WTC11 (cell line): Measurements from ENCODE around the gene CAPN15. TPM values are rescaled to one million over a fixed set of nuclear protein-coding genes. Genes with fewer than 3 reads are reported as not detected.
A peak's percentile ranks its signal among the peaks of the same experiment; 100 is the strongest.
"Not testable (repeated sequence)": the region's sequence is repeated elsewhere in the genome, so short reads cannot be mapped to it uniquely, and the experiment has no call there.

Experiments used
- ATAC-seq: fragments of 200-7000 bp; cut with Tn5 transposase; 2 replicates; pipeline ENCODE4 v1.10.0; 2021; ENCODE audit warnings: mild to moderate bottlenecking, moderate library complexity
- CTCF ChIA-PET: fragments of 300-600 bp; sonication (Branson Sonifier 250); formaldehyde crosslinking; loops from one replicate; lab custom pipeline; 2021; ENCODE audit warnings: antibody characterized with exemption; lab: Charles Lee
- POLR2A ChIA-PET: fragments of 350-600 bp; sonication (Branson Sonifier 250); formaldehyde crosslinking; loops from one replicate; lab custom pipeline; 2021; ENCODE audit warnings: antibody characterized with exemption; lab: Charles Lee
- DNase-seq: peaks from one replicate; pipeline ENCODE4 v3.0.0; 2021; ENCODE audit warnings: low spot score
- H3K27ac Mint-ChIP-seq: 2 replicates; pipeline ENCODE4 v1.8.0; 2021; ENCODE audit warnings: mixed read lengths
- H3K27me3 Mint-ChIP-seq: 2 replicates; pipeline ENCODE4 v1.8.0; 2021; ENCODE audit warnings: low read depth, mild to moderate bottlenecking, moderate library complexity, mixed read lengths
- H3K36me3 Mint-ChIP-seq: 2 replicates; pipeline ENCODE4 v1.8.0; 2021; ENCODE audit warnings: mixed read lengths
- H3K4me1 Mint-ChIP-seq: 2 replicates; pipeline ENCODE4 v1.8.0; 2022; ENCODE audit warnings: mixed read lengths
- H3K4me3 Mint-ChIP-seq: 2 replicates; pipeline ENCODE4 v1.8.0; 2021; ENCODE audit warnings: mild to moderate bottlenecking, moderate library complexity, mixed read lengths
- H3K9me3 Mint-ChIP-seq: 2 replicates; pipeline ENCODE4 v1.8.0; 2021; ENCODE audit warnings: mixed read lengths
- ATF1 ChIP-seq: sonication (generic); formaldehyde crosslinking; IDR thresholded peaks from 2 replicates; pipeline ENCODE4 v1.8.1; 2023; ENCODE audit warnings: mild to moderate bottlenecking, moderate library complexity, missing genetic modification reagents
- ATF3 ChIP-seq: sonication (generic); formaldehyde crosslinking; conservative IDR thresholded peaks from 2 replicates; pipeline ENCODE4 v1.8.1; 2022; ENCODE audit warnings: mild to moderate bottlenecking, missing genetic modification reagents
- CBFB ChIP-seq: sonication (generic); formaldehyde crosslinking; IDR thresholded peaks from 2 replicates; pipeline ENCODE4 v1.8.1; 2022; ENCODE audit warnings: mild to moderate bottlenecking, low read depth, missing genetic modification reagents
- EMX1 ChIP-seq: fragments of 250-450 bp; sonication (Bioruptor Pico); IDR thresholded peaks from 2 replicates; pipeline ENCODE4 v1.8.0; 2021; ENCODE audit warnings: mild to moderate bottlenecking
- FOXK1 ChIP-seq: sonication (generic); formaldehyde crosslinking; IDR thresholded peaks from 2 replicates; pipeline ENCODE4 v1.8.0; 2022; ENCODE audit warnings: mild to moderate bottlenecking, moderate library complexity, missing genetic modification reagents
- FOXP4 ChIP-seq: sonication (generic); formaldehyde crosslinking; IDR thresholded peaks from 2 replicates; pipeline ENCODE4 v1.8.0; 2022; ENCODE audit warnings: mild to moderate bottlenecking, missing genetic modification reagents
- GRHL2 ChIP-seq: fragments of 250-450 bp; sonication (Bioruptor Pico); IDR thresholded peaks from 2 replicates; pipeline ENCODE4 v1.8.0; 2022; ENCODE audit warnings: mild to moderate bottlenecking, moderate library complexity; ENCODE audit not compliant: insufficient replicate concordance, severe bottlenecking
- KAT7 ChIP-seq: sonication (generic); formaldehyde crosslinking; IDR thresholded peaks from 2 replicates; pipeline ENCODE4 v1.8.1; 2023; ENCODE audit warnings: missing genetic modification reagents, mild to moderate bottlenecking, borderline replicate concordance
- MXD4 ChIP-seq: fragments of 250-450 bp; sonication (Bioruptor Pico); IDR thresholded peaks from 2 replicates; pipeline ENCODE4 v1.8.0; 2021; ENCODE audit warnings: mild to moderate bottlenecking, moderate library complexity, borderline replicate concordance
- NFE2L1 ChIP-seq: sonication (generic); formaldehyde crosslinking; IDR thresholded peaks from 2 replicates; pipeline ENCODE4 v1.8.1; 2023; ENCODE audit warnings: missing genetic modification reagents
- TP53 ChIP-seq: sonication (generic); formaldehyde crosslinking; IDR thresholded peaks from 2 replicates; pipeline ENCODE4 v1.8.1; 2023; ENCODE audit warnings: mild to moderate bottlenecking, missing genetic modification reagents
- USF2 ChIP-seq: sonication (generic); formaldehyde crosslinking; IDR thresholded peaks from 2 replicates; pipeline ENCODE4 v1.8.1; 2023; ENCODE audit warnings: mild to moderate bottlenecking, missing genetic modification reagents, moderate library complexity
- ZNF121 ChIP-seq: sonication (generic); formaldehyde crosslinking; IDR thresholded peaks from 2 replicates; pipeline ENCODE4 v1.8.0; 2023; ENCODE audit warnings: missing genetic modification reagents
- ZNF138 ChIP-seq: sonication (generic); formaldehyde crosslinking; conservative IDR thresholded peaks from 2 replicates; pipeline ENCODE4 v1.8.1; 2022; ENCODE audit warnings: mild to moderate bottlenecking, moderate library complexity, missing genetic modification reagents
- ZNF532 ChIP-seq: fragments of 250-450 bp; sonication (Bioruptor Pico); IDR thresholded peaks from 2 replicates; pipeline ENCODE4 v1.9.0; 2021; ENCODE audit warnings: mild to moderate bottlenecking, borderline replicate concordance
- total RNA-seq: library from RNA; stranded (reverse); gene quantifications from 3 replicates; pipeline ENCODE4 v1.2.3, GENCODE V29; 2021
- TF ChIP-seq, protein P1 (sequence below): fragments of 200-600 bp; IDR thresholded peaks from 2 replicates; pipeline ENCODE4 v1.8.0; 2022; ENCODE audit warnings: antibody characterized with exemption
- TF ChIP-seq, protein P2 (sequence below): sonication (generic); formaldehyde crosslinking; IDR thresholded peaks from 2 replicates; pipeline ENCODE4 v1.8.1; 2022; ENCODE audit warnings: low read depth, missing genetic modification reagents, borderline replicate concordance

Gene CAPN15
- total RNA-seq, 1 experiment from 2014 or later, result 110 TPM

- TF ChIP-seq ATF3, result no peak
- TF ChIP-seq MXD4, result no peak
- TF ChIP-seq ATF1, result no peak
- no peak for TF ChIP-seq KAT7 (CRISPR knock-in tag)
- TF ChIP-seq, protein P1, sequence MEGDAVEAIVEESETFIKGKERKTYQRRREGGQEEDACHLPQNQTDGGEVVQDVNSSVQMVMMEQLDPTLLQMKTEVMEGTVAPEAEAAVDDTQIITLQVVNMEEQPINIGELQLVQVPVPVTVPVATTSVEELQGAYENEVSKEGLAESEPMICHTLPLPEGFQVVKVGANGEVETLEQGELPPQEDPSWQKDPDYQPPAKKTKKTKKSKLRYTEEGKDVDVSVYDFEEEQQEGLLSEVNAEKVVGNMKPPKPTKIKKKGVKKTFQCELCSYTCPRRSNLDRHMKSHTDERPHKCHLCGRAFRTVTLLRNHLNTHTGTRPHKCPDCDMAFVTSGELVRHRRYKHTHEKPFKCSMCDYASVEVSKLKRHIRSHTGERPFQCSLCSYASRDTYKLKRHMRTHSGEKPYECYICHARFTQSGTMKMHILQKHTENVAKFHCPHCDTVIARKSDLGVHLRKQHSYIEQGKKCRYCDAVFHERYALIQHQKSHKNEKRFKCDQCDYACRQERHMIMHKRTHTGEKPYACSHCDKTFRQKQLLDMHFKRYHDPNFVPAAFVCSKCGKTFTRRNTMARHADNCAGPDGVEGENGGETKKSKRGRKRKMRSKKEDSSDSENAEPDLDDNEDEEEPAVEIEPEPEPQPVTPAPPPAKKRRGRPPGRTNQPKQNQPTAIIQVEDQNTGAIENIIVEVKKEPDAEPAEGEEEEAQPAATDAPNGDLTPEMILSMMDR, result no peak
- no peak for TF ChIP-seq GRHL2 (CRISPR knock-in tag)
Observed at GRCh38 chr16:506246-506546, 21.3 kb upstream of the CAPN15 start (continued).

DNA sequence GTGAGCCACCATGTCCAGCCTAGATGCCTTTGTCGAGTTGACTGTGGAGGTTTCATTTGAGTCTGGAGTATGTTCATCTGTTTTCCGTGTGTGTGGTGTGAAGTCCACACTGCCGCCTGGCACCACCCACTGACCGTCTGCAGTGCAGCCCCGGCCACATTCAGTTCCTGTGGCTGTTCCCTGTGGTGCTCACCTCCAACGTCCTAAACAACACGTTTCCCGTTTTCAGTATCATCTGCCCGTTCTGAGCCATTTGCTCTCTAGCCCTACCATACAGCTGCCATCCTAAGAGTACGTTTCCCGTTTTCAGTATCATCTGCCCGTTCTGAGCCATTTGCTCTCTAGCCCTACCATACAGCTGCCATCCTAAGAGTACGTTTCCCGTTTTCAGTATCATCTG, 20.0 kb upstream of the CAPN15 start:
- H3K4me1 Mint-ChIP-seq, ATAC-seq, H3K9me3 Mint-ChIP-seq, H3K27me3 Mint-ChIP-seq, H3K4me3 Mint-ChIP-seq, POLR2A ChIA-PET, H3K36me3 Mint-ChIP-seq, DNase-seq: not testable (repeated sequence)
- CTCF ChIA-PET, result interaction anchor here (2.2 kb wide), 1 partner anchor 13 kb away, joined by 6 read pairs; no protein-coding TSS in a partner anchor
- peak overlapping the region; percentile 63 for H3K27ac Mint-ChIP-seq

GRCh38 chr16:507996-508395, 19.5 kb upstream of the CAPN15 start:
- CTCF ChIA-PET, result no interaction called here
- ATAC-seq (no peak), DNase-seq (no peak)
- Mint-ChIP-seq H3K4me3 (no peak overlapping the region), H3K4me1 (no peaks in the 10 kb centered on the region), H3K27ac (no peak overlapping the region; the same call in 1 of the 2 replicates), H3K9me3 (no peaks in the 10 kb centered on the region), H3K36me3 (peaks cover 3% of the 10 kb centered on the region; the same call in 1 of the 2 replicates), H3K27me3 (no peaks in the 10 kb centered on the region)
- TF ChIP-seq TP53 (CRISPR knock-in tag) (no peak), ATF3 (no peak), FOXP4 (CRISPR knock-in tag) (no peak), NFE2L1 (CRISPR knock-in tag) (no peak), EMX1 (CRISPR knock-in tag) (no peak), ZNF532 (no peak), ZNF138 (CRISPR knock-in tag) (no peak), CBFB (CRISPR knock-in tag) (no peak), USF2 (CRISPR knock-in tag) (no peak), ZNF121 (CRISPR knock-in tag) (no peak), FOXK1 (CRISPR knock-in tag) (no peak)
- TF ChIP-seq, protein P2, sequence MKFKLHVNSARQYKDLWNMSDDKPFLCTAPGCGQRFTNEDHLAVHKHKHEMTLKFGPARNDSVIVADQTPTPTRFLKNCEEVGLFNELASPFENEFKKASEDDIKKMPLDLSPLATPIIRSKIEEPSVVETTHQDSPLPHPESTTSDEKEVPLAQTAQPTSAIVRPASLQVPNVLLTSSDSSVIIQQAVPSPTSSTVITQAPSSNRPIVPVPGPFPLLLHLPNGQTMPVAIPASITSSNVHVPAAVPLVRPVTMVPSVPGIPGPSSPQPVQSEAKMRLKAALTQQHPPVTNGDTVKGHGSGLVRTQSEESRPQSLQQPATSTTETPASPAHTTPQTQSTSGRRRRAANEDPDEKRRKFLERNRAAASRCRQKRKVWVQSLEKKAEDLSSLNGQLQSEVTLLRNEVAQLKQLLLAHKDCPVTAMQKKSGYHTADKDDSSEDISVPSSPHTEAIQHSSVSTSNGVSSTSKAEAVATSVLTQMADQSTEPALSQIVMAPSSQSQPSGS (CRISPR knock-in tag), result no peak
- POLR2A ChIA-PET, result no interaction called here
